ENCODE data around the gene BRAF.
"Not testable (repeated sequence)": the region's sequence is repeated elsewhere in the genome, so short reads cannot be mapped to it uniquely, and the experiment has no call there.

Gene BRAF

DNA sequence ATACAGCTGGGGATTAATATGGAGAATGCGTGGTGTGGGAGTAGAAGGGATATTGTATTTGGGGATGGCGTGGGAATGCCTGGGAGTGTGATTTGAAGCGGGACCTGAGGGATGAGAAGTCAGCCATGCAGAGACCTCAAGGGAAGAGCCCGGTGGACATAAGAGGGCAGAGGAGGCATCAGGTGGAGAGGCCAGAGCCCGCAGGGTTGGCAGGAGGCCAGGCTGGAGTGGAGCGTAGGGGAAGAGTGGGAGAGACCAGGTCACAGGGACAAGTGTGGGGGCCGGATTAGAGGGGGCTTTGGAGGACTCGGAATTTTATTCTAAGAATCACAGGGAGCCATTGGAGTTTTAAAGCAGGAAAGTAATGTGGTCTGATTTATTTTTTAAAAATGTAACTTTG lies 226.3 kb downstream of the BRAF start:
- no peak for TF ChIP-seq CTCF (IDR thresholded peaks at IDR 0.05; ENCODE audit: extremely low read depth, insufficient read depth, missing control alignments)
- DNase-seq (ENCODE audit: low spot score): no peak
- in situ Hi-C loops (cut with MboI; ENCODE audit: low pct_unique_long_range_greater_than_20kb, low sequenced_read_pairs, unreplicated experiment): no loop called here

DNA sequence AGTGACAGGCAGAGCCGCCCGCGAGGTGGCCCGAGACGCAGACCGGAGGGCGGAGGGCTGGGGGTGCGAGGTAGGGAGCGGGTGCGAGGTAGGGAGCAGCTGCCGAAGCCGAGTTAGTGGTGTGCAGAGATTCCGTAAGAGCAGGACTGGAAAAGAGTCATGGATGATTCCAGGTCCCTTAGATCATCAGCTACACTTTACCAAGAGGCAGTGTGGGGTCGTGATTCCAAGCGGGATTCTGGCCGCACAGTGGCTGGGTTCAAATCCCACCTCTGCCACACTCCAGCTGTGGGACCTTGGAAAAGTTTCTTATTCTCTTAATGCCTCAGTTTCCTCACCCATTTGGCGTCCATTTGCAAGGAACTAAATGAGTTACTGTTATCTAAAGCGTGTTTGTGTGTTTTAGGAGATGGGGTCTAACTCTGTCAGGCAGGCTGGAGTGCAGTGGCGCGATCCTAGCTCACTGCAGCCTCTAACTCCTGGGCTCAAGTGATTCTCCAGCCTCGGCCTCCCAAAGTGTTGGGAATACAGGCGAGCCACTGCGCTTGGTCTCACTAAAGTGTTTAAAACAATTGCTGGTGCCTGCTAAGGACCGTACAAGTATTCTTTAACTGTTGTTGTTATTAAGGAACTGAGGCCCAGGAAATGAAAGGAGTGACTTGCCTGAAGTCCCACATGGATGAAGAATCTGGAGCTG lies 227.1 kb downstream of the BRAF start:
- no peak for DNase-seq (ENCODE audit: low spot score)
- TF ChIP-seq CTCF (IDR thresholded peaks at IDR 0.05; ENCODE audit: extremely low read depth, insufficient read depth, missing control alignments): no peak
- in situ Hi-C loops (cut with MboI; ENCODE audit: low pct_unique_long_range_greater_than_20kb, low sequenced_read_pairs, unreplicated experiment): no loop called here

DNA sequence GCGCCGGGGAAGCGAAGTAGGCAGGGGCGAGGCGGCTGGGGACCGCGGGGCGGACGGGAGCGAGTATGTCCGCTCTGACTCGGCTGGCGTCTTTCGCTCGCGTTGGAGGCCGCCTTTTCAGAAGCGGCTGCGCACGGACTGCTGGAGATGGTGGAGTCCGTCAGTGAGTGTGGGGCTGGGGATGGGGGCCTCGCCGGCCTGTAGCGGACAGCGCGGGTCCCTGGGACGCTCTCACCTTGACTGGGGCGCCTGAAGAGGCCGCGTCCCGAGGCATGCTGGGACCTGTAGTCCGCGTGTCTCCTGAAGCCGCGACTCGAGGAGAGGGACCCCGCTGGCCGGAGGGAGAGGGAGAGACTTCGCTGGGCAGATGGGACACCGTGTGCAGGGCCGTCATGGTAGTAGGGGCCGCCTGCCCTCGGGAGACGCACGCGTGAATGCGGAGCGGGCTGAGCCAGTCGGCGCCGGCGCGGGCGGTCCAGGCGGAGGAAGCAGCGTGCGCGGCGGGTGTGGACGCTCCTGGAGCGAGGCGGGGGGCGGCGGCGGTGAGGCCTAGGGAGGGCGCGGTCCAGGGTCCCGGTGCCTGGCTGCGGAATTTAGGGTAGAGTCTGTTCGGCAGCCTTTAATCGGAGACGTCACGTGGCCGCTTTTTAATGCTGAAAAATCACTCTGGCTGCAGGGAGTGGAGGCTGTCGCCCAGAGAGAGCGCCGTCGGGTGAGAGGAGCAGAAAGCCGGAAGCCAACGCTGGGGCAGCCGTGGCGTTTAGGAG lies 227.9 kb downstream of the BRAF start, which contains the start of gene NDUFB2:
Gene NDUFB2 (plus strand): TSS at position 29 of the 767 bp plus-strand sequence. CDS start 37 bp downstream, at position 66.
- no peak for TF ChIP-seq CTCF (IDR thresholded peaks at IDR 0.05; ENCODE audit: extremely low read depth, insufficient read depth, missing control alignments)
- in situ Hi-C loops (cut with MboI; ENCODE audit: low pct_unique_long_range_greater_than_20kb, low sequenced_read_pairs, unreplicated experiment): no loop called here
- peak; percentile 89 for DNase-seq (ENCODE audit: low spot score)

GRCh38 chr7:140696024-140696679 lies 228.6 kb downstream of the BRAF start:
- peak; percentile 95 for DNase-seq (ENCODE audit: low spot score)
- TF ChIP-seq CTCF (IDR thresholded peaks at IDR 0.05; ENCODE audit: extremely low read depth, insufficient read depth, missing control alignments): no peak
- in situ Hi-C loops (cut with MboI; ENCODE audit: low pct_unique_long_range_greater_than_20kb, low sequenced_read_pairs, unreplicated experiment): no loop called here

DNA sequence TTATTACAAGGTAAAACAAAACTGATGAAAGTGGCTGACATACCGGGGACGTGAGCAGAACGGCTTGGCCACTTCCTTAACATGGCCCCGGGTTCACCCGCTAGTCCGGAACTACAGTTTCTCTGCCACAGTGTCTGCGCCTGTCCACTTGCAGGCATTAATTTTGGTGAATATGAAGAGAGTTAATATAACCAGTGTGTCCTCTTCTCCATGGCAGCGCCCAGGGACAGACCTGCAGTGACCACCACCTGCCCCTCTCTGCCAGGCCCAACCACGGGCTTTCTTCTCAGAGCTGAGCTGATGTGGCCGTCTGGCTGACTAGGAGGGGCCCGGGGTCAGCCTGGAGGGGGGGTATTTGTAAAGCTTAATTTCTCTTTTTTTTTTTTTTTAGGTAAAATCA lies 229.3 kb downstream of the BRAF start:
- no peak for TF ChIP-seq CTCF (IDR thresholded peaks at IDR 0.05; ENCODE audit: extremely low read depth, insufficient read depth, missing control alignments)
- DNase-seq (ENCODE audit: low spot score): no peak
- in situ Hi-C loops (cut with MboI; ENCODE audit: low pct_unique_long_range_greater_than_20kb, low sequenced_read_pairs, unreplicated experiment): no loop called here

GRCh38 chr7:140694592-140694991 lies 230.1 kb downstream of the BRAF start:
- no peak for TF ChIP-seq CTCF (IDR thresholded peaks at IDR 0.05; ENCODE audit: extremely low read depth, insufficient read depth, missing control alignments)
- in situ Hi-C loops (cut with MboI; ENCODE audit: low pct_unique_long_range_greater_than_20kb, low sequenced_read_pairs, unreplicated experiment): no loop called here
- DNase-seq (ENCODE audit: low spot score): no peak

- DNase-seq (ENCODE audit: low spot score); in situ Hi-C loops (cut with MboI; ENCODE audit: low pct_unique_long_range_greater_than_20kb, low sequenced_read_pairs, unreplicated experiment): not testable (repeated sequence)
Measured at GRCh38 chr7:140693849-140694248, 230.9 kb downstream of the BRAF start.

Data from GM13977 (cell line).